ENCODE results near the gene MCTP2.

- no peak for TF ChIP-seq REST (IDR thresholded peaks at IDR 0.05; ENCODE audit: borderline replicate concordance in 1 of 2, low read depth in 1 of 2, low read length in 2 of 2)
- no peak for TF ChIP-seq PHF21A (CRISPR knock-in tag; IDR thresholded peaks at IDR 0.05)
- no peak for TF ChIP-seq HOXA3 (CRISPR knock-in tag; IDR thresholded peaks at IDR 0.05)
- no peak for TF ChIP-seq EED (CRISPR knock-in tag; IDR thresholded peaks at IDR 0.05)
- no peak for TF ChIP-seq POLR2AphosphoS5 (IDR thresholded peaks at IDR 0.05; ENCODE audit: low read depth, low read length)
- TF ChIP-seq, protein P1, sequence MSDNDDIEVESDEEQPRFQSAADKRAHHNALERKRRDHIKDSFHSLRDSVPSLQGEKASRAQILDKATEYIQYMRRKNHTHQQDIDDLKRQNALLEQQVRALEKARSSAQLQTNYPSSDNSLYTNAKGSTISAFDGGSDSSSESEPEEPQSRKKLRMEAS (IDR thresholded peaks at IDR 0.05) = no peak
- TF ChIP-seq ZNF10 (CRISPR knock-in tag; IDR thresholded peaks at IDR 0.05; ENCODE audit: borderline replicate concordance, low read depth) = no peak
- TF ChIP-seq ELF1 (CRISPR knock-in tag; IDR thresholded peaks at IDR 0.05) = no peak
- TF ChIP-seq CTCF (CRISPR knock-in tag; IDR thresholded peaks at IDR 0.05) = no peak
- TF ChIP-seq JDP2 (CRISPR knock-in tag; IDR thresholded peaks at IDR 0.05; ENCODE audit: borderline replicate concordance) = no peak
- TF ChIP-seq SMARCE1 (IDR thresholded peaks at IDR 0.05; ENCODE audit: borderline replicate concordance) = no peak
- no peak for TF ChIP-seq ZC3H13 (CRISPR knock-in tag; IDR thresholded peaks at IDR 0.05)
- no peak for TF ChIP-seq ARID2 (CRISPR knock-in tag; IDR thresholded peaks at IDR 0.05; ENCODE audit: borderline replicate concordance)
These were observed 56.5 kb downstream of the MCTP2 start for GRCh38 chr15:94287794-94288246.

Measured in HepG2 (cell line).